H1 (cell line): ENCODE measurements around the gene AOPEP. TPM values are rescaled to one million over a fixed set of nuclear protein-coding genes. Genes with fewer than 3 reads are reported as not detected.

Experiments
- CTCF ChIA-PET: fragments of 300-600 bp; sonication (Branson Sonifier 250); formaldehyde crosslinking; loops from one replicate; lab custom pipeline; 2021; ENCODE audit not compliant: partially characterized antibody; lab: Charles Lee
- POLR2A ChIA-PET: fragments of 300-600 bp; sonication (Branson Sonifier 250); formaldehyde crosslinking; loops from one replicate; lab custom pipeline; 2021; ENCODE audit warnings: inconsistent platforms; ENCODE audit not compliant: partially characterized antibody; lab: Charles Lee
- DNase-seq, 2 experiments: peaks; one replicate each; pipeline versions ENCODE4 v3.0.0 to v3.0.0-alpha.2; 2010 to 2022; ENCODE audit warnings: low spot score in 2 of 2, low read depth in 1 of 2, mixed read lengths in 1 of 2
- FAIRE-seq: peaks from 2 replicates; lab custom pipeline; 2011; peaks lifted over from hg19 to GRCh38; lab: Jason Lieb, UNC
- H2AFZ ChIP-seq: 2 replicates; pipeline ENCODE4 v1.8.1; 2012; ENCODE audit warnings: low read length, inconsistent platforms
- H2AK5ac ChIP-seq: 2 replicates; pipeline ENCODE4 v1.6.1; 2013; ENCODE audit warnings: low read depth, low read length
- H2BK120ac ChIP-seq: replicated peaks from 2 replicates; pipeline ENCODE3; 2013; ENCODE audit warnings: low read depth, low read length, inconsistent platforms
- H2BK12ac ChIP-seq: 2 replicates; pipeline ENCODE4 v1.6.1; 2013; ENCODE audit warnings: low read depth, low read length
- H2BK15ac ChIP-seq: 2 replicates; pipeline ENCODE4 v1.6.1; 2013; ENCODE audit warnings: low read length
- H2BK20ac ChIP-seq: 2 replicates; pipeline ENCODE4 v1.6.1; 2013; ENCODE audit warnings: low read length
- H2BK5ac ChIP-seq: 2 replicates; pipeline ENCODE4 v1.6.1; 2013; ENCODE audit warnings: low read depth, low read length
- H3K14ac ChIP-seq: 2 replicates; pipeline ENCODE4 v1.6.1; 2013; ENCODE audit warnings: inconsistent platforms; ENCODE audit not compliant: insufficient read length
- H3K18ac ChIP-seq: 2 replicates; pipeline ENCODE4 v1.6.1; 2013; ENCODE audit warnings: low read length; ENCODE audit errors: extremely low read depth
- H3K23ac ChIP-seq: 2 replicates; pipeline ENCODE4 v1.6.1; 2013; ENCODE audit warnings: inconsistent platforms; ENCODE audit not compliant: insufficient read length
- H3K23me2 ChIP-seq: 2 replicates; pipeline ENCODE4 v1.6.1; 2013; ENCODE audit warnings: low read depth, low read length
- H3K27ac ChIP-seq: 2 replicates; pipeline ENCODE4 v1.6.1; 2011; ENCODE audit warnings: low read depth, low read length, inconsistent platforms
- H3K27me3 ChIP-seq, 4 experiments: replicated peaks in 1 of 4; 1 replicate in 1 of 4; 2 replicates in 3 of 4; pipeline versions ENCODE4 v1.6.1 to v1.8.1; 2011 to 2013; ENCODE audit warnings: low read length in 3 of 4, mild to moderate bottlenecking in 3 of 4, inconsistent platforms in 2 of 4, mixed read lengths in 2 of 4, moderate library complexity in 1 of 4; ENCODE audit not compliant: control insufficient read depth in 3 of 4, insufficient read depth in 3 of 4; ENCODE audit errors: extremely low read depth in 1 of 4
- H3K36me3 ChIP-seq, 4 experiments: 2 replicates each; pipeline versions ENCODE4 v1.6.1 to v1.8.1; 2011 to 2013; ENCODE audit warnings: mild to moderate bottlenecking in 4 of 4, low read length in 3 of 4, moderate library complexity in 2 of 4, control low read depth in 1 of 4, inconsistent platforms in 1 of 4; ENCODE audit not compliant: insufficient read depth in 4 of 4, control insufficient read depth in 2 of 4
- H3K4ac ChIP-seq: replicated peaks from 2 replicates; pipeline ENCODE3; 2013; ENCODE audit warnings: low read length, low read depth, mixed read lengths, inconsistent platforms; ENCODE audit not compliant: insufficient read length
- H3K4me1 ChIP-seq, 4 experiments: replicated peaks in 1 of 4; 1 replicate in 1 of 4; 2 replicates in 3 of 4; pipeline versions ENCODE4 v1.6.1 to v1.8.1; 2011 to 2013; ENCODE audit warnings: low read length in 3 of 4, inconsistent platforms in 2 of 4, mixed read lengths in 1 of 4; ENCODE audit not compliant: insufficient read depth in 4 of 4, control insufficient read depth in 3 of 4
- H3K4me2 ChIP-seq, 2 experiments: 2 replicates each; pipeline versions ENCODE4 v1.6.1 to v1.8.1; 2011 to 2013; ENCODE audit warnings: low read depth in 2 of 2, low read length in 2 of 2, control low read depth in 1 of 2, inconsistent platforms in 1 of 2, mild to moderate bottlenecking in 1 of 2; ENCODE audit not compliant: insufficient read depth in 1 of 2
- H3K4me3 ChIP-seq, 4 experiments: fragments of 200-600, 300-600 bp in 1 of 4; sonication (generic), shearing (Covaris generic), sonication (Bioruptor Twin) in 1 of 4; 2 replicates each; pipeline versions ENCODE4 v1.5.1 to v1.8.1; 2011 to 2016; ENCODE audit warnings: low read length in 4 of 4, low read depth in 3 of 4, control low read depth in 2 of 4, inconsistent platforms in 2 of 4, mild to moderate bottlenecking in 2 of 4, mixed read lengths in 1 of 4, moderate library complexity in 1 of 4; ENCODE audit not compliant: insufficient read depth in 2 of 4; ENCODE audit errors: extremely low read depth in 1 of 4
- H3K56ac ChIP-seq: replicated peaks from 2 replicates; pipeline ENCODE3; 2013; ENCODE audit warnings: low read depth, mild to moderate bottlenecking, mixed read lengths, low read length, inconsistent platforms; ENCODE audit not compliant: insufficient read length
- H3K79me1 ChIP-seq: 2 replicates; pipeline ENCODE4 v1.6.1; 2013; ENCODE audit warnings: low read depth, low read length, control low read depth
- H3K79me2 ChIP-seq, 2 experiments: 2 replicates each; pipeline versions ENCODE4 v1.6.1 to v1.8.1; 2012 to 2013; ENCODE audit warnings: low read length in 2 of 2, mild to moderate bottlenecking in 2 of 2, inconsistent platforms in 1 of 2; ENCODE audit not compliant: insufficient read depth in 2 of 2, control insufficient read depth in 1 of 2
- H3K9ac ChIP-seq, 4 experiments: replicated peaks in 1 of 4; 1 replicate in 1 of 4; 2 replicates in 3 of 4; pipeline versions ENCODE4 v1.6.1 to v1.8.1; 2011 to 2013; ENCODE audit warnings: low read depth in 3 of 4, low read length in 3 of 4, control low read depth in 2 of 4, mild to moderate bottlenecking in 2 of 4, moderate library complexity in 2 of 4, inconsistent platforms in 1 of 4; ENCODE audit errors: extremely low read depth in 1 of 4
- H3K9me3 ChIP-seq, 2 experiments: 2 replicates each; pipeline versions ENCODE4 v1.6.1 to v1.8.1; 2012 to 2013; ENCODE audit warnings: mild to moderate bottlenecking in 2 of 2, moderate library complexity in 2 of 2, control low read depth in 1 of 2, inconsistent platforms in 1 of 2, low read depth in 1 of 2, low read length in 1 of 2, mixed read lengths in 1 of 2; ENCODE audit not compliant: insufficient read depth in 2 of 2
- H4K20me1 ChIP-seq, 2 experiments: replicated peaks in 1 of 2; 2 replicates each; pipeline versions ENCODE3 to v1.8.1; 2011 to 2013; ENCODE audit warnings: inconsistent platforms in 2 of 2, low read length in 2 of 2, mild to moderate bottlenecking in 1 of 2; ENCODE audit not compliant: insufficient read depth in 2 of 2, control insufficient read depth in 1 of 2
- H4K5ac ChIP-seq: 2 replicates; pipeline ENCODE4 v1.6.1; 2013; ENCODE audit warnings: low read length, low read depth, mixed read lengths, inconsistent platforms; ENCODE audit not compliant: insufficient read length
- H4K8ac ChIP-seq: 2 replicates; pipeline ENCODE4 v1.8.0; 2013; ENCODE audit warnings: mild to moderate bottlenecking, moderate library complexity, low read length, inconsistent platforms; ENCODE audit not compliant: insufficient read depth; ENCODE audit errors: extremely low read depth
- H4K91ac ChIP-seq: replicated peaks from 2 replicates; pipeline ENCODE3; 2013; ENCODE audit warnings: low read length, mixed read lengths, inconsistent platforms; ENCODE audit not compliant: insufficient read length
- HDAC6 ChIP-seq: IDR thresholded peaks from one replicate; pipeline ENCODE4 v1.7.1; 2012; ENCODE audit warnings: low read depth, mild to moderate bottlenecking, inconsistent platforms, low read length, moderate library complexity
- WGBS, 2 experiments: shearing (Covaris generic) in 1 of 2; methylation state at CpG; one replicate each; pipeline versions ENCODE4 v1.1.6 to v1.1.7; 2013 to 2015; ENCODE audit warnings: low lambda C conversion rate in 2 of 2, mixed read lengths in 2 of 2, inconsistent platforms in 1 of 2, low coverage in 1 of 2, missing lambda C conversion rate in 1 of 2; ENCODE audit not compliant: insufficient replicate concordance in 2 of 2, insufficient coverage in 1 of 2, insufficient read length in 1 of 2; ENCODE audit errors: extremely low coverage in 1 of 2, missing lambda C conversion rate in 1 of 2; 5-methylcytosine and 5-hydroxymethylcytosine counted together
- polyA plus RNA-seq, 7 experiments: library from polyadenylated mRNA; depleted of rRNA in 3 of 7; stranded (reverse) in 5 of 7; unstranded in 2 of 7; fragments of >200 nt in 5 of 7; fragments of 200-250 nt in 2 of 7; gene quantifications; 1 replicate in 5 of 7; 2 replicates in 1 of 7; 4 replicates in 1 of 7; pipeline versions ENCODE4 v1.2.1 to v1.2.3, GENCODE V29; 2011 to 2013; ENCODE audit warnings: missing spikeins in 2 of 7, mixed read lengths in 2 of 7
- total RNA-seq: library from RNA; stranded (reverse); fragmentation: NEBNext Ultra II Directional; extraction: Animal tissue kit (Norgen Biotek cat#: 25700); gene quantifications from 2 replicates; pipeline ENCODE4 v1.2.1, GENCODE V29; 2021
- TF ChIP-seq, protein P1 (sequence below): IDR thresholded peaks from 2 replicates; pipeline ENCODE4 v1.6.1; 2011; ENCODE audit warnings: low read depth, mild to moderate bottlenecking, low read length; ENCODE audit not compliant: insufficient read depth

Gene AOPEP
- total and polyA plus RNA-seq, 2 of the 8 experiments (the other 6 are each of a cell fraction or from before 2014, with no cell fraction given) = 6.1 to 14.3 TPM

- ChIA-PET CTCF (interaction anchor here (0.9 to 3.6 kb wide), 15 partner anchors 10 to 305 kb away, joined by 3 to 23 read pairs (median 4); no protein-coding TSS in a partner anchor), POLR2A (no interaction called here)
- H3K27me3 ChIP-seq = no peaks in the 10 kb centered on the region
- H3K23ac ChIP-seq = no peak overlapping the region
- peaks cover 1 to 9% of the 10 kb centered on the region in 2 experiments for H4K20me1 ChIP-seq
- no peak overlapping the region for H2BK5ac ChIP-seq
- no peak overlapping the region for H4K5ac ChIP-seq
- H4K8ac ChIP-seq = peak overlapping the region; percentile 72
- no peak overlapping the region for H2BK120ac ChIP-seq
- H3K4me1 ChIP-seq = peaks cover 0 to 2% (median 0%) of the 10 kb centered on the region in 4 experiments; a peak in 1 of 7 replicates
- no peak overlapping the region for H2BK12ac ChIP-seq
- no peak overlapping the region for H3K4me3 ChIP-seq
- no peak overlapping the region; the same call in 1 of the 2 replicates for H3K18ac ChIP-seq
- no peaks in the 10 kb centered on the region for H3K79me2 ChIP-seq
- no peak overlapping the region for H2AFZ ChIP-seq
- H3K56ac ChIP-seq = no peak overlapping the region
- no peak overlapping the region for H3K4ac ChIP-seq
- FAIRE-seq = no peak
- TF ChIP-seq HDAC6 = no peak
- TF ChIP-seq, protein P1, sequence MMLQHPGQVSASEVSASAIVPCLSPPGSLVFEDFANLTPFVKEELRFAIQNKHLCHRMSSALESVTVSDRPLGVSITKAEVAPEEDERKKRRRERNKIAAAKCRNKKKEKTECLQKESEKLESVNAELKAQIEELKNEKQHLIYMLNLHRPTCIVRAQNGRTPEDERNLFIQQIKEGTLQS = no peak
- peaks cover 0 to 6% (median 1%) of the 10 kb centered on the region in 4 experiments; a peak in 2 of 8 replicates for H3K36me3 ChIP-seq
- no peak for DNase-seq
- no peak overlapping the region for H2BK15ac ChIP-seq
- no peak overlapping the region for H2AK5ac ChIP-seq
- no peak overlapping the region for H3K4me2 ChIP-seq
- no peaks in the 10 kb centered on the region for H3K79me1 ChIP-seq
- 93% methylated on average over 33 of the region's 40 CpGs; no CpG with 5 or more reads in 1 of the 2 experiments for WGBS, 2 experiments
- no peaks in the 10 kb centered on the region for H3K9me3 ChIP-seq
- H3K14ac ChIP-seq = no peak overlapping the region
- no peak overlapping the region for H4K91ac ChIP-seq
- no peak overlapping the region for H3K27ac ChIP-seq
- no peak overlapping the region for H3K9ac ChIP-seq
- H3K23me2 ChIP-seq = peaks cover 2% of the 10 kb centered on the region; the same call in 1 of the 2 replicates
- H2BK20ac ChIP-seq = no peak overlapping the region
Observed at GRCh38 chr9:95085861-95086563, 359.5 kb downstream of the AOPEP start.
